Measurements from ENCODE around the gene OPRL1.

OPRL1 gene

DNA sequence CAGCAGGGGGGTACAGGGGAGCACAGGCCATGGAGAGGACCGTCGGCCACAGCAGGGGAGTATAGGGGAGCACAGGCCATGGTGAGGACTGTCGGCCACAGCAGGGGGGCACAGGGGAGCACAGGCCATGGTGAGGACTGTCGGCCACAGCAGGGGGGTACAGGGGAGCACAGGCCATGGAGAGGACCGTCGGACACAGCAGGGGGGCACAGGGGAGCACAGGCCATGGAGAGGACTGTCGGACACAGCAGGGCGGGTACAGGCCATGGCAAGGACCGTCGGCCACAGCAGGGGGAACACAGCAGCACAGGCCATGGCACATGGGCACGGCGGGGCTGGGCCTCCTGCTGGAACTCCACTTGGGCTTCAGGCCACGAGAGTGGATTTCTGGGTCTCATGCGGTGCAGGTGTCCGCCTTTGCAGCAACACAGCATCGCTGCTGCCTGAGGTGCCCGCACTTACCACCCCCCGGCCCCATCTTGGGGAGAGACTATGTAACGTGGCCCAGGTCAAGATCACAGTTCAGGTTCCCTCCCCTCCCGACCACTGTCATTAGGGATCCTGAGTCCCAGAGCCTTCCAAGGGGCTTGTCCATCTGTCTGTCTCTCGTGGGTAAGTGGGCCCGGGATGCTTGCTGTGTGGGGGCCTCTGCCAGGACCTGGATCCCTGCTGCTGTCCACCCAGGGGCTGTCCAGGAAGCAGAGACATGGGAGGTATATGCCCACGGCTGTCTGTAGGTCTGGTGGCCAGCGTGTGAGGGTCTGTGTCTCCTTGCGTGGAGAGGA is 25.0 kb downstream of the OPRL1 start:
- DNase-seq (ENCODE audit: low read depth): no peak

DNA sequence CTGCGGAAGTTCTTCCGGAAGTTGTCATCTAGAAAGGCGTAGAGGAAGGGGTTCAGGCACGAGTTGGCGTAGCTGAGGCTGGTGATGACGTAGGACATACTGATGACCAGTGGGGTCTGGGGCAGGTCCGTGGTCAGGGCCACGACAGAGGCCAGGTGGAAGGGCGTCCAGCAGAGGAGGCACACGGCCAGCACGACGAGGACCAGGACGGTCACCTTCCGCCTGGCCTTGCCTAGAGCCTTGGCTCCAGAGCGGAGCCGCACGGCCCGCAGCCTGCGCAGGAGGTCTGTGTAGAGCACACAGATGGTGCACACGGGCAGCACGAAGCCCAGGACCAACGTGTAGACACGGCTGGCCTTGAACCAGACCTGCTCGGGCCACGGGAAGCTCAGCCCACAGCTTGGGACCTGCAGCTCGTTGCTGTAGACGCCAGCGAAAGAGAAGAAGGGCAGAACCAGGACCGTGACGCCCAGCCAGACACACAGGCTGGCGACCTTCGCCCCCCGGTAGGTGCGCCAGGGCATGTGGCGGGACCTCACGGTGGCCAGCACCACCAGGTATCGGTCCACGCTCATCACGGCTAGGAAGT is 26.1 kb downstream of the OPRL1 start:
- DNase-seq (ENCODE audit: low read depth): no peak

DNA sequence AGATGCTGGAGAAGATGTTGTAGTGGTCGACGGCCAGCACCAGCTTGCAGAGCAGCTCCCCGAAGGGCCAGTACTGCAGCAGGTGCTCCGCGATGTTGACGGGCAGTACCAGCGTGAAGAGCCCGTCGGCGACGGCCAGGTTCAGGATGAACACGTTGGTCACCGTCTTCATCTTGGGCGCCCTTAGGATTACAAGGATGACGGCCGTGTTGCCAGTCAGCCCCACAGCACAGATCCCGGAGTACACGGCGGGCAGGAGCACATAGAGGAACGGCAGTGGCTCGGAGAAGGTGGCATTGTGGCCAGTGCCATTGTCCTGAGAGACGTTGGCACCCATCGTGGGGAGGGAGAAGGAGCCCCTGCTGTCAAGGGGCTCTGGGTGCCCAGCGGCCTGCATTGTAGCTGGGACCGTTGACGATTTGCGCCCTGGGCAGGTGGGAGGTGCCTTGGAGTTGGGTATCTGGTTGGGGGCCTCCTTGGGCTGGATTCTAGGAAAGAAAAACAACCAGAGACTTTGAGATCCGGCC is 26.6 kb downstream of the OPRL1 start:
- no peak for DNase-seq (ENCODE audit: low read depth)

DNA sequence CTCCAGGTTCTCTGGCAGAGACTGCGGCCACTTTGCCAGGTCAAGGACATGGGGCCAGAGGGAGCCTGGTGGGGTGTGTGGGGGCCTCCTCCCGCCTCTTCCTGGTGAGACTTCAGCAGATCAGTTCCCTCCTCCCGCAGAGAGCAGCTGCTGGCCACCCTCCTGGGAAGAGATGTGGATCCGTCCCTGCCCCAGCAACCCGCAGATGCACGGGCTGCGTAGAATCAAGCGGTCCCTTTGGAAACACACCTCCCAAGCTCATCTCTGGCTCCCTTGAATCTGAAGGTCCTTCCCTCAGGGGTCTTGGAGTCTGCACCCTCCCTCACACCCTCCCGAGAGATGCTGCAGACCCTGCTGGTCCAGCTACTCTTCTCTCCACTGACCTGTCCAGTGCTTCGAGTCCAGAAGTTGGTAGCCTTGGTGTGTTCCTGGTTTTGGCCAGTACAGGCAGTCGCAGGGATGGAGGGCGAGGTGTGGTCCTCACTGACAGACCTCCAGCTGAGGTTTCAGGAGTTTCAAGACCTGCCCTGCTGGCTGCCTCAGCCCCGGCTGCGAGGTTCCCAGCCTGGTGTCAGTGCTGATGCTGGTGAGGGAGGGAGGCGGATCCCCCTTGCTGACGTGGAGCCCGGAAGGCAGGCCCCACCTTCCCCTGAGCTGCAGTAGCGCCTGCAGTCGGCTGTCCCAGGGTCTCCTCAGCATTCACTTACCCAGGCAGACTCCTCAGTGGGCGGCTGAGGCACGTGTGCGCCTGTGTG is 27.3 kb downstream of the OPRL1 start, which contains the start of gene NPBWR2:
TSS of gene NPBWR2 (minus strand) at position 585 of the 755 bp plus-strand sequence. CDS start 734 bp downstream, outside the sequence.
- DNase-seq (ENCODE audit: low read depth): no peak

DNA sequence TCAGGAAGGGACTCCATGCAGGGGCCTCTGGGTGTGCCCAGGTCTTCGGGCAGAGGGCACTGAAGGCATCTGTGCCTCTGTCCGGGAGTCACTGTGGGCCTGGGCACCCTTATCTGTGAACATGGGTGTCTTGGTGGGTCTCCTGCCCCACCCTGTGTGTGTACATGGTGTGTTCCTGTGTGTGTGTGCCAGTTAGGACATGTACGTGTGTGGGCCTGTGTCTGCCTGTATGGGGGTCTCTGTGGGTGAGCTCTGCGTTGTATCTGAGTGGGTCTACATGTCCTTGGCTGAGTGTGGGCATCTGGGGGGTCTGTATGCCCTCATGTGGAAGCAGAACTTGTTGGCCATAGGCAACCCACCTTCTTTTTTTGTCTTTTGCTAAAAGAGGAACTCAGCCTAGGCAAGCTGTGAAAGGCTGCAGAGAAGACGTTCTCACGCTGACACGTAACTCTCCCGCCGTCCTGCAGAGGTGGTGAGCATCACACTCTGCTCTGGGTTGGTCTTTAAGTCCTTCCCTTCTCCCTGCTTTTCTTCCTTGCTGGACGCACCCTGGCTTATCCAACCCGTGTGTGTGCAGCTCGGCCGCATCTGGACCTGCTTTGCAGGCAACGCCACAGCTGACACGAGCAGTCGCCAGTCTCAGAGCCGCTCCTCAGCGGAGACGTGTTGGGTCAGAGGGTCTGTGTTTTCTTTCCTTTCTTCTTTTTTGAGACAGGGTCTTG is 28.0 kb downstream of the OPRL1 start:
- DNase-seq (ENCODE audit: low read depth): no peak

DNA sequence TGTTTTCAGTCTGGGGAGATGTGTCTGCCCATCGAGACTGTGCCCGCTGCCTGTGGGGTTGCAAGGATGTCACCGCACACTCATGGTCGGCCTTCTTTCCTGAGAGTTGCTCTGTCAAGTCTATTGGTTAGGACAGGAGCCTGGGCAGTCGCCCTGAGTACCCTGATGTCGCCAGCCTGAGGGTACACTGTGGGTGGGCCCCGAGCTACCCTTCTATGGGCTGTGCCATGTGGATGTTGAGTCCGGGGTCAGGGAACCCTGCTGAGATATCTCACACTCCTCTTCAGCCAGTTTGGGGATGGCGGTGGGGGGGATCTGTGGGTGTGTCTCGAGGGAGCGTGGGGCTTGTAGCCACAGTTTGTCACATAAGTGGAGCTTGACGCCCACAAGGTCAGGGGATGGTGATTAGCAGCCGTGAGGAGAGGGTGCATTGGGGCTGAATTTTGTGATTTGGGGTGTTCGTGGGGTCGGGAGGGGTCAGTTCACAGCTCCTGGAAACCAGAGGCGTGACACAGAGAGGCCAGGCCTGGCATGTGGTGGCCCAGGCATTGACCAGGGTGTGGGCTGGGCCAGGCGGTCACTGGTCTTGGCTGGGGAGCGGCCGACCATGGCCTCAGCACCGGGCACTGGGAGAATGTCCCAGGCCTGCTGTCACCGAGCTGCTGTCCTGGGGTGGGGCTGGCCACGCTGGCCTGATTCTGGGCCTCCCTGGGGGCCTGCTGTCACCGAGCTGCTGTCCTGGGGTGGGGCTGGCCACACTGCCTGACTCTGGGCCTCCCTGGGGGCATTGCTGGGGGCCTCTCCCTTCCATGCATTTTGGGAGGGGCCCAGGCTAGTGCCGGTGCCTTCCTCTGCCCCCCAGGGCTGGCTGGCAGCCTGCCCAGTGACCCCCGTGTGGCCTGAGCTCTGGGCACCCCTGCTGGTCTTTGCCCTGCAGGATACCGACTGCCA is 29.1 kb downstream of the OPRL1 start:
- no peak for DNase-seq (ENCODE audit: low read depth)

DNA sequence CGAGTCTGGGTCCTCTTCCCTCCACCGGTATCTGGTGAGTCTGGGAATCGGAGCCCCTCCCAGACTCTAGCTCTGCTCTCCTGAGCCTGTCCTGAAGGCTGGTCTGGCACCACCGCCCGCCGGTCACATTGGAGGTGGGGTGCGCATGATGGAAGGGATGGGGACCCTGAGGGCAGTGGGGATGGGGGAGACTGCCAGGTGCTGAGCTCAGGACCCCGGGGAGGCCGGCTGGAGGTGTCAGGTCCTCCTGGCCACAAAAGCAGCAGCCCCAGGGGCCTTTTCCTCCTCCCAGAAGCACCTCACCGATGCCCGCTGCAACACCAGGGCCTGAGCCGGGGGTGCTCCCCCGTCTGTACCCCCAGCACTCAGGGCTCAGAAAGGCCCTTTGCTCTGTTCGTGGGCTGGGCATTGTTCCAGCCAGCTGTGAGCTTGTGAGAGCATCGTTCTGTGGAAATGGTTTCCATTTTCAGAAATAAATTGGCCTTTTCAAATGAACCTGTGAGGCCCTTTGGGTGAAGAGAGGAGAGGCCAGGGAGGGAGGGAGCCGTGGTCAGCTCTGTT is 30.0 kb downstream of the OPRL1 start:
- DNase-seq (ENCODE audit: low read depth): no peak

DNA sequence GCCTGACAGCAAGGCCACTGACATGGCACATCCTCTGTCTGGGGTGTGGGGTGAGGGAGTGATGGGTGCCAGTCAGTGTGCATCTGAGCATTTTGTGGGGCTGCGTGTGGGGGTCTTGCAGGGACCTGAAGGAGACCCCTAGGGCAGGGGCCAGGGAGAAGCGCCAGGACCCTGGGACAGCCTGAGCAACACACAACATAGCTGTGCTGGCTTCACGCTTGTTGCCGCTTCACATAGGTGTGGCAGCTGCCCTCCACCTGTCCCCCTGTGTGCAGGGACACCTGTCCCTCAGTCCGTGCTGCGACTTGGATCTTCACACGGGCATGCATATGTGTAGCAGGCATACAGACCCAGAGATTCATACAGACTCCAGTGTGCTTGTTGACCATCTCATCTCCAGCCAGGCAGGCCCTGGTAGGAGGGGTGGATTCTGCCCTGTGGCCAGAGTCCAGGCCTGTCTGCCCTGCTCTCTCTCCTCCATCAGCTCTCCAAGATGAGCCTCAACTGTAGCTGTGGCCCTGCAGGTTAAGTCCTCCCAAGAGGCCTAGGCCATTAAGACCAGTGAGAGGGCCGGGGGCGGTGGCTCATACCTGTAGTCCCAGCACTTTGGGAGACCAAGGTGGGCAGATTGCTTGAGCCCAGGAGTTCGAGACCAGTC is 30.7 kb downstream of the OPRL1 start:
- no peak for DNase-seq (ENCODE audit: low read depth)

DNA sequence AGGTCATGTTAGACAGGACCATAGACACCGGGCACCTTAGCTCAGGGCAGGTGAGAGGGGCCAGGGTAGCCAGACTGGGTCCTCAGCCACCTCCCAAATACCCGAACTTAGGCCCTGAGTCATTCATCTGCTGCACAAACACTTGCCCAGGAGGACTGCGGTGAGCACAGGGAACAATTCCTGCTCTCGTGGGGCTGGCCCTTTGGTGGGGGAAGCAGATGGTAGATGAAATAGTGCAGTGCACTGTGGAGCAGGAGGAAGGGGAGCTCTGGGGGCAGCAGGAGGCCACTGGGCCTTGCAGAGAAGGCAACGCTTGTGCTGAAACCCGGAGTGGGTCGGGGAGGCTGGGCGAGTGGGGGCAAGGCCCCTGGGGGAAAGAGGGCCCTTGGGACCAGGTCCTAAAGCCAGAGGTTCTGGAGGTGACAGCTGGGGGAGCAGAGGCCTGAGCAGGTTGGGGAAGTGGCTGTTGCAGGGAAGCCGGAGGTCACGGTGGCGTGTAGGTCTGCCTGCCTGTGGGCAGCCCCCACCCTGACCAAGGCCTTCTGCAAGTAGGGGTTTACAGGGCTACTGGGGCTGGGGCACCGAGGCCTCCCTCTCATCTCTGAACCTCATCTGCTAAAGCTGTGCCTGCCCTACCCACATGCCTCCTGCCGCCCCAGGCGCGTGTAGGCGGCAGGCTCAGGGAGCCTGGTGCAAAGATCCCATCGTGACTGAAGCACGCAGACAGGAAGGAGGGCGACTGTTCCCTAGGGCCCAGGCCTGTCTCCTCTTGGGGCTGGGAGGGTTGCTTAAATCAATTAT is 32.2 kb downstream of the OPRL1 start:
- no peak for DNase-seq (ENCODE audit: low read depth)

DNA sequence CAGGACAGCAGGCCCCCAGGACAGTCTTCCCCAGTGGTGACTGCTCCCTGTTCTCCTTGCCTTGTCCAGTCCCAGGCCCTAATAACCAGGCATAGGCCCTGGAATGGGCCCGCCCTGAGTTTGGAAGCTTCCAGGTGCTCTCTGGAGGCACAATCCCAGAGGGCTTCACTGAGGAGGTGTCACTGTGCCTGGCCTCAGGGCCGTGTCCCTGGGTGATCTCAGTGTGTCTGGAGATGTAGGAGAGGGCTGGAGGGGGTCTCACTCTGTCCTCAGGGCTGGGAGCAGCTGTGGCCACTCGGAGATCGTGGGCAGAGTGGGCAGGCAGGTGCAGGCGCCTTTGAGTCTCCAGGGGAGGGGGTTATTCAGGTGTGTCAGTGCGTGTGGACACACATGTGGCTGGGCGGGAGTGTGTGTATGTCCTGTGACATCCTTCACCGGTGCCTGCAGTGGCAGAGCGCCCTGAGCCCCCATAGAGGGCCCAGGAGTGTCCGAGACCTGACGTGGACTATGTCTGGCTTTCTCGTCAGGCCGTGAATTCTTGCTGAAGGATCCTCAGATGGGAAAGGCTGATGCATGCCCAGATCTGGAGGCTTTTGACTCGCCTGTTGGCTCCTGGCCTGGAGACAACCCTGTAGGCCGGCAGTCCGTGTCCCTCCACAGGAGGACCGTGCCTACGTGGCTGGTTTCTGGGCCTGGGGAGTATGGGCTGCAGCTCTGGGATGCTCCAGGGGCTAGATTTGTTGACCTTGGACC is 33.0 kb downstream of the OPRL1 start:
- no peak for DNase-seq (ENCODE audit: low read depth)

DNA sequence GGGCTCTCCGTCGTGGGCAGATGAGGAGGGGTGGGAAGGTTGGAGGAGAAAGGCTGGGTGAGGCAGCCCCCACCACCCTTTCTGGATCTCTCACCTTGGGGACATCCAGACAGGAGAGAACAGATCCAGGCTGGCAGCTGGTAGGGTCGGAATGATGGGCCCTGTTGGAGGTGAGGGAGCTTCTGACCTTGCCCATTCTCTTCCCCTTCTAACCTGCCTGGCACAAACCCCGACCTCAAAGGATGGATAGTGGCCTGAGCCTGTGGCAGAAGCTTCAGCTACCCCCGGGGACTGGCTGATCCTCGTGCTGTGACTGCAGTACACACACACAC is 33.5 kb downstream of the OPRL1 start:
- no peak for DNase-seq (ENCODE audit: low read depth)

DNA sequence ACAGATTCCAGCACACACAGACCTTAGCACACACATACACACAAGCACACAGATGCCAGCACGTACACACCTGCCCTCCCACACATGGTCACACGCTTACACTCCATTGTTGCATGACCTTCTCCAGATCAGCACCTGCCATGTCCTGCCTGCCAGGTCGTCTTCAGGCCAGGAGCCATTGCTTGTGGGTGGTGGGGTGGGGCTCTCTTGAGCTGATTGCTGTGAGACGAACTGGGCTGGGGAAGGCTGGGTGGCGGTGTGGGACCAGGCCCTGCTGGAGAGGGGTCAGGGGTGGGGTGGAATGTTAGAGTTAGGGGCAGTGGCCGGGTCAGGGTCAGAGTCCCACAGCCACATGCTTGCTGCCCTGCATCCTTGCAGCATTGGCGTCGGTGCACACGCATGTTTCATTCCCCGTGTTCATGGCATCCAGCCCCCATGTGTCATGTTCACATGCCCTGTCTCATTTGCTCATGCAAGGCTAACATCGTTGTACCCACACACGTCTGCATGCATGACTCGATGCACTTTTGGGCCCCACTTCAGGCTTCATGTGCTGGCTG is 34.0 kb downstream of the OPRL1 start:
- DNase-seq (ENCODE audit: low read depth): no peak

DNA sequence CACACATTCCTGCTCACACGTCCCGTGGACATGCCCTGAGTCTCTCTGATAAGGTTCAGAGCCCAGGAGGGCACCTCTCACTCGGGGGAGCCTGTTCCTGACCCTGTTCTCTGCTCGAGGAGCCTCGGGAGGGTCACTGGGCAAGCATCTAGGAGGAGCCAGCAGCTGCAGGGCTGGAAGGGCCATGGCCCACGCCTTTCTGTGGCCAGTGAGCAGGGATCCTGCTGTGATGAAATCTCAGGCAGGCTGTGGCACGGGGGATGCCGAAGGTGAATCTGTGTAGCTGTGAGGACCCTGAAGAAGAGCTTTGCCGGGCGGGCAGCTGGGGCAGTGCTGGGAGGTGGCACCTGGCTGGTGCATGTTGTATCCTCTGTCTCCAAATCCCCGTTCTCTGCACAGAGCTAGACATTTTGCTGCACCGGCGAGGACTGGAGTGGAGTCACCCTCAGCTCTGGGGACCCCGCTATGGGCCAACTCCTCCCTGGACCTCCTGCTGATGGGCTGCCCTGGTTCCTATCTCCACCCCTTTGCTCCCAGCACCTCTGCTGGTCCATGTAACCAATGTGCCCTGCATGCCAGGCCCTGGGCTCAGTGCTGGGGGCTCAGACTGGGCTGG is 34.6 kb downstream of the OPRL1 start:
- DNase-seq (ENCODE audit: low read depth): no peak

DNA sequence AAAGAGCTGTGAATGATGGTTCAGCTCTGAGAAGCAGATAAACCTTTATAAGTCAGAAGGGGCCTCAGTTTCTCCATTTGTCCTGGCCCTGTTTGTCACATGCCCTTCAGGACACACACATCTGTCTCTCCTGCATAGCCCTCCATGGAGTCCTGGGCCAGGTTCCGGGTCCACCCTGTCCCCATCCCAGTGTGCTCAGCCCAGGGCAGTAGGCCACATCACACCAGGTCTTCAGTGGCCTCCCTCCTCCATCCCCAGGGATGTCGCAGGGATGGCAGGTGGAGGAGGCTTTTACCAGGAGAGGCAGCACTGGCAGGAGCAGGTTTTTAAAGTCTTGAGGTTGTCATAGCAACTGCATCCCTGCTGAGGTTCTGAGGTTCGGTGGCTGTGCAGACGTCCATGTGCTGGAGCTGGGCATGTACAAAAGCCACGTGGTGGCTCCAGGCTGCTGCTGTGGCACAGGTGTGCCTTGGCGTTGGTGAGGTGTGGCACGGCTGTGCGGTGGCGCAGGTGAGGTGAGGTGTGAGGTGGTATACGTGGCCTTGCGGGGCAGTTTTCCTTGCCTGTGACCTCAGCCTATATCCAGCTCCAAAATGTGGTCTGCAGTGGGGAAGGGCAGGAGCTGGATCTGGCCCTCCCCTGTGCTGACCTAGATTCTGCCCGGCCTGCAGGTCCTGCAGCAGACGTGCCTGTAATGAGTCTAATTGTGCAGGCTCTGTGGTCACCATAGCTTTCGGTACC is 35.5 kb downstream of the OPRL1 start:
- DNase-seq (ENCODE audit: low read depth): no peak

DNA sequence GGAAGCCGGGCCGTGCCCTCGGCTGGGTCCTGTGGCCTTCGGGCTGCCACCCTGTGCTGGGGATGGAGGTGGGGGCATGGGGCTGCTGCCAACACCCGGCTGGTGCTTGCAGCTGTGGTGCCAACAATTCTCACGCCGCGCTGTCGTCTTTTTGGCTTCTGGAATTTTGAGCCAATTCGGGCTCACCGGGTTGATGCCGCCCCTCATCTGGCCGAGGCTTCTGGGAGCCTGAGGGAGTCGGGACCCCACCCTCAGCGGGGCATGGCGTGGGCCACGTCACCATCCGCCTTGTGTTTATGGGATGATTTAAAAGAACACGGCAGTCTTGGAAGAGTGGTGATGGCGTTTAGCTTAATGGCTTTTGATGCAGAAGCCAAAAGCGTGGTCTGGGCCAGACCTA is 36.1 kb downstream of the OPRL1 start:
- no peak for DNase-seq (ENCODE audit: low read depth)

DNA sequence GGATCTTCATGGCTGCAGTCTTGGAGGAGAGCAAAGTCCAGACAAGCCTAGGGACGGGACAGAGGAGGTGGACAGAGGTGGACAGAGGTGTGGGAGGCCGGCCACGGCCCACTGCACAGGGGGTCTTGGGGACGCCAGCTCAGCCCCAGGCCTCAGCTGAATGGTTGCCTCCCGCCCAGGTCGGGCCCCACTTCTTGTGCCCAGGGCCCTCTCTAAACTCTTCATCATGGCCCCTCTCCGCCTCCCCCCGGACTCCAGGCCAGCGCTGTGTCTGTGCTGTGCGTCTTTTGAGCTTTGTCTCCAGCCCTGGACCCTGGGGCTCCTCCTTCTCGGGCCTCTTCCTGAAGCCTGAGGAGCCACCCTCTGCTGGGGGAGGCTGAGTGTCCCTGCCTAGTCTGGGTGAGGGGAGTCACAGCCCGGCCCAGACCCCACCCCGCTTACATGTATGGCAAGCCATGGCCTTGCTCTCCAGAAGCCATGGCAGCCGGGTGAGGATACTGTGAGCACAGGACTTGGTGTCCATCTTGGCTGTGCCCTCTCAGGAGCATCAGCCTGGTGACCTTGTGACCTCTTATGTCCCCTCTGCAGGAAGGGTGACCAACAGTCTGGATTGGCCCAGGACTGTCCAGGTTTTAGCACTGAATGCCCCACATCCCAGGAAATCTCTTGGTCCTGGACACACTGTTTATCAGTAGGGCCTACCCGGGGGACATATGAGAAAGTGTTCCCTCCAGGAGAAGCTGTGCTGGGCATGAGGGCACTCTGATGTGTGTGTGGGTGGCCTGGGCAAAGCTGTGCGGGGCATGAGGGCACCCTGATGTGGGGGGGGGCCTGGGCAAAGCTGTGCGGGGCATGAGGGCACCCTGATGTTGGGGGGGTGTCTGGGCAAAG is 36.9 kb downstream of the OPRL1 start:
- DNase-seq (ENCODE audit: low read depth): no peak

Data from stimulated activated CD8-positive, alpha-beta memory T cell treated with anti-CD3 and anti-CD28 coated beads, Interleukin-15, amount 100 ng/mL, for 24 hours (primary cell).